ENCODE results near the gene PCDHGB7.
"Not testable (repeated sequence)": the region's sequence is repeated elsewhere in the genome, so short reads cannot be mapped to it uniquely, and the experiment has no call there.

PCDHGB7 gene

GRCh38 chr5:141430332-141431113 lies 13.0 kb downstream of the PCDHGB7 start, which contains the start of gene PCDHGA12:
PCDHGA12 (plus strand) TSS chr5:141430507; CDS start chr5:141430760, 253 bp downstream.
- no peak for DNase-seq (ENCODE audit: low spot score)

- DNase-seq (ENCODE audit: low spot score) = no peak
Measured at GRCh38 chr5:141431286-141431685, 13.8 kb downstream of the PCDHGB7 start.

- DNase-seq (ENCODE audit: low spot score) = not testable (repeated sequence)
Measured at GRCh38 chr5:141432308-141432707, 14.8 kb downstream of the PCDHGB7 start.

- DNase-seq (ENCODE audit: low spot score) = not testable (repeated sequence)
Measured at GRCh38 chr5:141432726-141433125, 15.2 kb downstream of the PCDHGB7 start.

- DNase-seq (ENCODE audit: low spot score) = no peak
Measured at GRCh38 chr5:141434006-141434405, 16.5 kb downstream of the PCDHGB7 start.

GRCh38 chr5:141437221-141437620 lies 19.7 kb downstream of the PCDHGB7 start:
- no peak for DNase-seq (ENCODE audit: low spot score)

GRCh38 chr5:141439411-141440141 lies 22.1 kb downstream of the PCDHGB7 start:
- no peak for DNase-seq (ENCODE audit: low spot score)

- DNase-seq (ENCODE audit: low spot score) = no peak
Measured at GRCh38 chr5:141440341-141440740, 22.9 kb downstream of the PCDHGB7 start.

- DNase-seq (ENCODE audit: low spot score) = no peak
Measured at GRCh38 chr5:141441571-141442170, 24.2 kb downstream of the PCDHGB7 start.

GRCh38 chr5:141465351-141465750 lies 47.9 kb downstream of the PCDHGB7 start:
- no peak for DNase-seq (ENCODE audit: low spot score)

Data from COLO829 (cell line).